ENCODE measurements around the gene TTC5.
A peak's percentile ranks its signal among the peaks of the same experiment; 100 is the strongest.
"Not testable (repeated sequence)": the region's sequence is repeated elsewhere in the genome, so short reads cannot be mapped to it uniquely, and the experiment has no call there.

Gene TTC5

GRCh38 chr14:20305265-20306078 lies at the start of gene TTC5:
Gene TTC5 (minus strand): TSS chr14:20305951. CDS start chr14:20305937, 14 bp downstream.
- peak; percentile 90 to 92 for DNase-seq

GRCh38 chr14:20350860-20351259 lies 45.1 kb upstream of the TTC5 start:
- no peak for DNase-seq

- no peak for DNase-seq
Observed at GRCh38 chr14:20350282-20350681, 44.5 kb upstream of the TTC5 start.

- DNase-seq, result no peak
Observed at GRCh38 chr14:20347747-20348146, 42.0 kb upstream of the TTC5 start.

GRCh38 chr14:20346713-20347112 lies 41.0 kb upstream of the TTC5 start:
- no peak for DNase-seq

GRCh38 chr14:20345366-20345765 lies 39.6 kb upstream of the TTC5 start:
- no peak for DNase-seq

GRCh38 chr14:20343862-20344220 lies 38.1 kb upstream of the TTC5 start:
- DNase-seq, result no peak

GRCh38 chr14:20343092-20343861 lies 37.5 kb upstream of the TTC5 start, which contains the start of gene PARP2:
Gene PARP2 (plus strand): TSS chr14:20343635. CDS start chr14:20343642, 7 bp downstream.
- peak; percentile 96 to 97 for DNase-seq

- no peak for DNase-seq
Observed at GRCh38 chr14:20341646-20342045, 35.9 kb upstream of the TTC5 start.

GRCh38 chr14:20341032-20341431 lies 35.3 kb upstream of the TTC5 start:
- DNase-seq, result not testable (repeated sequence)

- DNase-seq, result no peak
Observed at GRCh38 chr14:20334017-20334416, 28.3 kb upstream of the TTC5 start.

GRCh38 chr14:20333494-20333841 lies 27.7 kb upstream of the TTC5 start:
- DNase-seq, result no peak

- peak; percentile 31 to 49 for DNase-seq
Observed at GRCh38 chr14:20332788-20333493, 27.2 kb upstream of the TTC5 start, which contains the start of gene CCNB1IP1. Gene CCNB1IP1 (minus strand): TSS chr14:20333279. CDS start chr14:20316523, 16,756 bp downstream.

- no peak for DNase-seq
Observed at GRCh38 chr14:20332431-20332787, 26.7 kb upstream of the TTC5 start.

- no peak for DNase-seq
Observed at GRCh38 chr14:20331053-20331613, 25.4 kb upstream of the TTC5 start.

GRCh38 chr14:20329355-20329754 lies 23.6 kb upstream of the TTC5 start:
- no peak for DNase-seq

GRCh38 chr14:20328705-20329104 lies 23.0 kb upstream of the TTC5 start:
- no peak for DNase-seq

- DNase-seq, result no peak
Observed at GRCh38 chr14:20327005-20327869, 21.5 kb upstream of the TTC5 start.

GRCh38 chr14:20317720-20318119 lies 12.0 kb upstream of the TTC5 start:
- DNase-seq, result no peak

GRCh38 chr14:20314026-20314425 lies 8.3 kb upstream of the TTC5 start:
- DNase-seq, result no peak

GRCh38 chr14:20306079-20306423 lies 300 bp upstream of the TTC5 start:
- no peak for DNase-seq

- DNase-seq, result no peak
Observed at GRCh38 chr14:20302042-20302755, 3.6 kb downstream of the TTC5 start.

All from activated CD4-positive, alpha-beta T cell treated with anti-CD3 and anti-CD28 coated beads, Interleukin-2, amount 50 U/mL, for 48 hours (primary cell).